Upper lobe of right lung (tissue), 1 donor: Measurements from ENCODE around the gene TMEM171. TPM values are rescaled to one million over a fixed set of nuclear protein-coding genes. Genes with fewer than 3 reads are reported as not detected.

Experiments
- ATAC-seq: fragments of 200-7000 bp; cut with Tn5 transposase; one replicate; pipeline ENCODE4 v1.9.1; 2020; ENCODE audit warnings: mild to moderate bottlenecking, moderate library complexity
- DNase-seq: peaks from one replicate; pipeline ENCODE4 v3.0.0-alpha.2; 2020
- H3K27ac ChIP-seq: fragments of 200-600 bp; one replicate; pipeline ENCODE4 v1.8.0; 2022
- H3K27me3 ChIP-seq: fragments of 200-600 bp; one replicate; pipeline ENCODE4 v1.8.0; 2022; ENCODE audit warnings: mild to moderate bottlenecking
- H3K36me3 ChIP-seq: fragments of 200-600 bp; one replicate; pipeline ENCODE4 v1.8.0; 2022
- H3K4me1 ChIP-seq: fragments of 200-600 bp; one replicate; pipeline ENCODE4 v1.8.0; 2022
- H3K4me3 ChIP-seq: fragments of 200-600 bp; one replicate; pipeline ENCODE4 v1.8.0; 2022; ENCODE audit warnings: mild to moderate bottlenecking
- H3K9me3 ChIP-seq: fragments of 200-600 bp; one replicate; pipeline ENCODE4 v1.8.0; 2022
- intact Hi-C: fragments of 100-400 bp; cut with DNase I; formaldehyde crosslinking; loops from one replicate; pipeline ENCODE4 v1.11.0; 2022
- total RNA-seq: library from RNA; stranded (reverse); fragmentation: NEBNext Ultra II Directional; extraction: Animal tissue kit (Norgen Biotek cat#: 25700); gene quantifications from one replicate; pipeline ENCODE4 v1.2.1, GENCODE V29; 2021
- TF ChIP-seq, protein P1 (sequence below): fragments of 200-600 bp; IDR thresholded peaks from one replicate; pipeline ENCODE4 v1.8.0; 2022; ENCODE audit warnings: antibody characterized with exemption
- donor health status: DM: no; HTN: yes; CAD: no; lungs with severe emphysema.

TMEM171 gene
- total RNA-seq, 1 donor from 2014 or later, result 0.43 TPM

DNA sequence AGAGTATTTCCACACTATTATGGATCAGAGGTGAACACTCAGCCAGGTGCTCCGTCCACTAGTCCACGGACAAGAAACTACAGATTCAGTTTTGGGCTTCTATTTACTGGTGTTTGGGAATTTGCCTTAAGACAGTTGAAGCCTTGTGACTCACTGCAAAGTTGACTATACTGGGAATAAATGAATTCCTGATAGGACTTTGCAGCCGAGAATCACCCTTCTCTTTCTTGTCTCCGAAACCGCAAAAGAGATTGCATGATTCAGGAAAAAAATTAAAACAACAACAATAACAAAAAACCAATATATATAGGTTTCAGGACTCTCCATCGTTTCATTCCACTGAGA is 716 bp downstream of the TMEM171 start:
- no peak overlapping the region for H3K27ac ChIP-seq
- H3K4me3 ChIP-seq, result peak overlapping the region; percentile 47
- intact Hi-C loops, result no loop called here
- no peaks in the 10 kb centered on the region for H3K36me3 ChIP-seq
- no peak for DNase-seq
- ATAC-seq, result no peak
- TF ChIP-seq, protein P1, sequence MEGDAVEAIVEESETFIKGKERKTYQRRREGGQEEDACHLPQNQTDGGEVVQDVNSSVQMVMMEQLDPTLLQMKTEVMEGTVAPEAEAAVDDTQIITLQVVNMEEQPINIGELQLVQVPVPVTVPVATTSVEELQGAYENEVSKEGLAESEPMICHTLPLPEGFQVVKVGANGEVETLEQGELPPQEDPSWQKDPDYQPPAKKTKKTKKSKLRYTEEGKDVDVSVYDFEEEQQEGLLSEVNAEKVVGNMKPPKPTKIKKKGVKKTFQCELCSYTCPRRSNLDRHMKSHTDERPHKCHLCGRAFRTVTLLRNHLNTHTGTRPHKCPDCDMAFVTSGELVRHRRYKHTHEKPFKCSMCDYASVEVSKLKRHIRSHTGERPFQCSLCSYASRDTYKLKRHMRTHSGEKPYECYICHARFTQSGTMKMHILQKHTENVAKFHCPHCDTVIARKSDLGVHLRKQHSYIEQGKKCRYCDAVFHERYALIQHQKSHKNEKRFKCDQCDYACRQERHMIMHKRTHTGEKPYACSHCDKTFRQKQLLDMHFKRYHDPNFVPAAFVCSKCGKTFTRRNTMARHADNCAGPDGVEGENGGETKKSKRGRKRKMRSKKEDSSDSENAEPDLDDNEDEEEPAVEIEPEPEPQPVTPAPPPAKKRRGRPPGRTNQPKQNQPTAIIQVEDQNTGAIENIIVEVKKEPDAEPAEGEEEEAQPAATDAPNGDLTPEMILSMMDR, result no peak
- peaks cover 21% of the 10 kb centered on the region for H3K27me3 ChIP-seq
- H3K9me3 ChIP-seq, result no peaks in the 10 kb centered on the region
- H3K4me1 ChIP-seq, result peaks cover 8% of the 10 kb centered on the region

- intact Hi-C loops, result no loop called here
- DNase-seq, result no peak
Measured at GRCh38 chr5:73122875-73123810, 2.8 kb downstream of the TMEM171 start.

DNA sequence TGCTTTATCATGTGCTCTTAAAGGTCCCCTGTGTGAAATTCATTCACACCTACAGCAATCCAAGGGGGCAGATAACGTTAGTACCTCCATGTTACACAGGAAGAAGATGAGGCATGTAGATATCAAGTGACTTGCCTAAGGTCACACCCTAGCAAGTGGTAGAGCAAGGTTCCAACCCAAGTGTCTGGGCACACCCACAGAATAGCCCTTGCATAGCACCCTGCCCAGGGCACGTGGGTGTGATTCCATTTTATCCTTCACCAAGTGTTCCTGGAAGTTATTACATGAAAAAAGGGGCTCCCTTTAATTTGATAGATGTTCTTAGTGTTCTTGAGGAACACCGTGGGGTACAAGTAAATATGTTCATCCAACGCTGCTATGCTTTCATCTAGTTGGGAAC is 4.9 kb downstream of the TMEM171 start:
- Histone ChIP-seq H3K27ac (no peak overlapping the region), H3K9me3 (no peaks in the 10 kb centered on the region), H3K4me3 (no peak overlapping the region), H3K27me3 (peaks cover 17% of the 10 kb centered on the region), H3K4me1 (peaks cover 8% of the 10 kb centered on the region), H3K36me3 (no peaks in the 10 kb centered on the region)
- TF ChIP-seq, protein P1, result no peak
- ATAC-seq (no peak), DNase-seq (no peak)
- intact Hi-C loops, result no loop called here

More at GRCh38 chr5:73122875-73123810, 2.8 kb downstream of the TMEM171 start:
- no peaks in the 10 kb centered on the region for H3K36me3 ChIP-seq
- TF ChIP-seq, protein P1, result no peak
- H3K4me3 ChIP-seq, result no peak overlapping the region
- no peaks in the 10 kb centered on the region for H3K9me3 ChIP-seq
- peaks cover 25% of the 10 kb centered on the region for H3K27me3 ChIP-seq
- H3K4me1 ChIP-seq, result peaks cover 8% of the 10 kb centered on the region
- H3K27ac ChIP-seq, result no peak overlapping the region
- ATAC-seq, result no peak

DNA sequence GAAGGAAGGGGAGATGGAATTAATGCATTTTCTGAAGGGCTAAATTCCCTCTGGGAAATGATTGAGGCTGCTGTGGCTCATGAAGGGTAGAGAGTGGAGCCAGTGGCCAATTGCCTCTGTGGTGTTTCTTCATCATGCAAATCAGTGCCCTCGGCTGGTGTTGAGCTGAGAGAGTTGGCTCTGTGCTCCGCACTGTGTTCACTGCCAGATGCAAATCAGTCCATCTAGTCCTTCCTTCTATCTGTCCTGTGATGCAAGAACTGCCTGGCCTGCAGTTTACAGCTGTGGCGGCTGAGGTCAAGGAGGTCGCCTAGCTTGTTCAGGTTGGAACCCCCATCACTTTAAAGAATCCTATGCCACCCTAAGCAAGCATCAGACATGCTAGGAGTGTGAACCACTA is 6.0 kb downstream of the TMEM171 start:
- H3K4me1 ChIP-seq, result peaks cover 8% of the 10 kb centered on the region
- TF ChIP-seq, protein P1, result no peak
- no peak overlapping the region for H3K27ac ChIP-seq
- intact Hi-C loops, result no loop called here
- no peak for DNase-seq
- no peaks in the 10 kb centered on the region for H3K36me3 ChIP-seq
- peaks cover 16% of the 10 kb centered on the region for H3K27me3 ChIP-seq
- no peaks in the 10 kb centered on the region for H3K9me3 ChIP-seq
- no peak overlapping the region for H3K4me3 ChIP-seq
- ATAC-seq, result no peak

- TF ChIP-seq, protein P1, result no peak
- DNase-seq, result no peak
- Histone ChIP-seq H3K4me1 (peaks cover 8% of the 10 kb centered on the region), H3K27ac (no peak overlapping the region), H3K9me3 (no peaks in the 10 kb centered on the region), H3K4me3 (no peak overlapping the region), H3K36me3 (no peaks in the 10 kb centered on the region), H3K27me3 (peaks cover 11% of the 10 kb centered on the region)
- intact Hi-C loops, result no loop called here
- ATAC-seq, result no peak
Measured at GRCh38 chr5:73126957-73127356, 6.6 kb downstream of the TMEM171 start.
